GM12873 (cell line): ENCODE measurements around the gene FAM228A.

Experiments used
- TF ChIP-seq, protein P1 (sequence below): IDR thresholded peaks from 2 replicates; pipeline ENCODE4 v1.5.1; 2012; ENCODE audit warnings: low read depth, mild to moderate bottlenecking, moderate library complexity, low read length, control low read depth; ENCODE audit not compliant: insufficient read depth; ENCODE audit errors: missing control alignments

The FAM228A gene

DNA sequence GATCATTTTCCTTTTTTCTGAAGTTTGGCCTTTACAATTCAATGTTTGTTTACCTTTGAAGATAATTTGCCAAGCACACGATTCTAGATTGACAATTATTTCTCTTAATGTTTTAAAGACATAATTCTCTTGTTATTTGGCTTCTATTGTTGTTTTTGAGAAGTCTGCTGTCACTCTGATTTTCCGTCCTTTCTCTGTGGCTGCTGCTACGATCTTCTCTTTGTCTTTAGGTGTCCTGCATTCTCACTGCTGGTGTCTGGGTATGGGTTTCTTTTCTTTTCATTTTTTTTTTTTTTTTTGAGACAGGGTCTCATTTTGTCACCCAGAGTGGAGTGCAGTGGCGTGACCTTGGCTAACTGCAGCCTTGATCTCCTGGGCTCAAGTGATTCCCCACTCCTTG lies 15.1 kb upstream of the FAM228A start:
- TF ChIP-seq, protein P1, sequence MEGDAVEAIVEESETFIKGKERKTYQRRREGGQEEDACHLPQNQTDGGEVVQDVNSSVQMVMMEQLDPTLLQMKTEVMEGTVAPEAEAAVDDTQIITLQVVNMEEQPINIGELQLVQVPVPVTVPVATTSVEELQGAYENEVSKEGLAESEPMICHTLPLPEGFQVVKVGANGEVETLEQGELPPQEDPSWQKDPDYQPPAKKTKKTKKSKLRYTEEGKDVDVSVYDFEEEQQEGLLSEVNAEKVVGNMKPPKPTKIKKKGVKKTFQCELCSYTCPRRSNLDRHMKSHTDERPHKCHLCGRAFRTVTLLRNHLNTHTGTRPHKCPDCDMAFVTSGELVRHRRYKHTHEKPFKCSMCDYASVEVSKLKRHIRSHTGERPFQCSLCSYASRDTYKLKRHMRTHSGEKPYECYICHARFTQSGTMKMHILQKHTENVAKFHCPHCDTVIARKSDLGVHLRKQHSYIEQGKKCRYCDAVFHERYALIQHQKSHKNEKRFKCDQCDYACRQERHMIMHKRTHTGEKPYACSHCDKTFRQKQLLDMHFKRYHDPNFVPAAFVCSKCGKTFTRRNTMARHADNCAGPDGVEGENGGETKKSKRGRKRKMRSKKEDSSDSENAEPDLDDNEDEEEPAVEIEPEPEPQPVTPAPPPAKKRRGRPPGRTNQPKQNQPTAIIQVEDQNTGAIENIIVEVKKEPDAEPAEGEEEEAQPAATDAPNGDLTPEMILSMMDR, result no peak

DNA sequence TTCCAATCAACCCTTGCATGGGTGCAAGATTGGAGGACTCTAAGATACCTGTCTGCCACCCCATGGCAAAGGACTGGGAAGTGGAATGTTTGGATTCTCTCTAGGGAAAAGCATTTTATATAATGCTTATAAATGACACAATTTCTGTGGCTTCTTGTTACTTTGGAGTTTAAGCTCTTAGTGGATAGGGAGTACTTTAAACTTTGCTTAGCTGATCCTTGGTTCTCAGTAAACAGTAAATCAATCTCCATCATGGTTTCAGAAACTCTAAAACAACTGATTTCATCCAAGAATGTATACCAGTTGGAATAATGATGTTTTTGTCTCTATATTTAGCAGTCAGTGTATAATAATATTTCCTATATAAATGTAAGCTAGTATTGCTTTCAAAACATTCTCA lies 14.1 kb upstream of the FAM228A start:
- TF ChIP-seq, protein P1, result no peak

DNA sequence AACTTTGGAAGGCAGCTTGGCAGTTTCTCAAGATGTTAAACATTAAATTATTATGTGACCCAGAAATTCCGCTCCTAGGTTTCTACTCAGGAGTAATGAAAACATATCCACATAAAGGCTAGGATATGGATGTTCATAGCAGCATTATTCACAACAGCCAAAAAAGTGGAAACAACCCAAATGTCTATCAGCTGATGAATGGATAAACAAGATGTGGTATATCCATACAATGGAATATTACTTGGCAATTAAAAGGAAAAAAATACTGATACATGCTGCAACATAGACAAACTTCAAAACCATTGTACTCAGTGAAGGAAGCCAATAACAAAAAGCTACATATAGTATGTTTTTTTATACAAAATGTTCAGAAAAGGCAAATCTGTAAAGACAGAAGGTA lies 12.4 kb upstream of the FAM228A start:
- TF ChIP-seq, protein P1, result no peak

DNA sequence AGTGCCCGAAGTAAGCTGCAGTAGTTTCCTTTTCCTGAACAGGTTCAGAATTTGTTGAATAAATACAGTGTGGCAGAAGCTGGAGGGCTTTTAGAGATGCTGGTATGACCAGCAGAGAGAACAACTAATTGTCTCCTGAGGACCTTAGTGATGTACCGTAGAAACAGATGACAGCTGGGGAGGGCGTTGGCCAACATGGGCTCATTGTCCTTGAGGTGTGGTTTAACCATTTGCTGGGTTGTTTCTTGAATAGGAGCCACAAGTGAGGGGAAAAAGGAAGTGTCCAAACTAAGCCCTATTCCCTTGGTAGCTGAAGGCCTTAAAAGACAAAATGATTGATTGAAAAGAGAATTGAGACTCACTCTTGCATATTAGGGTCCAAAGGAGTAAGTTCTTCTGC lies 11.7 kb upstream of the FAM228A start:
- TF ChIP-seq, protein P1, result no peak

DNA sequence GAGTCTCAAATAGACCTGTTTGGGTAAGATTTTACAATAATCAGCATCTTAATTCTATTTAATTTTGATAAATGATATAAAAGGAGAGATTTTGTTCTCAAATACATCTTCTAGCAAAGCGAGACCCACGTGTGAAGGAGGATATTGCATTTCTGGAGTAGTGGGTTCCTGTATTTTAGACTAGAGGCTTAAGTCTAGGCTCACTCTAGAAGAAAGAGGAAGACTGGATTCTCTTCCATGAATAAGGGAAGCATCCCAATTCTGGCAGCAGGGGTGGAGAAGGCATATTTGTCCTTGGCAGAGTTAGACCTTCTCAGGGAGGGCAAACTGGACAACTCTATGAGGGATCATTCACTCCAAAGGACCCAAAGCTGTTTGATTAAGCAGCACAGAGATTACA lies 11.3 kb upstream of the FAM228A start:
- TF ChIP-seq, protein P1, result no peak

DNA sequence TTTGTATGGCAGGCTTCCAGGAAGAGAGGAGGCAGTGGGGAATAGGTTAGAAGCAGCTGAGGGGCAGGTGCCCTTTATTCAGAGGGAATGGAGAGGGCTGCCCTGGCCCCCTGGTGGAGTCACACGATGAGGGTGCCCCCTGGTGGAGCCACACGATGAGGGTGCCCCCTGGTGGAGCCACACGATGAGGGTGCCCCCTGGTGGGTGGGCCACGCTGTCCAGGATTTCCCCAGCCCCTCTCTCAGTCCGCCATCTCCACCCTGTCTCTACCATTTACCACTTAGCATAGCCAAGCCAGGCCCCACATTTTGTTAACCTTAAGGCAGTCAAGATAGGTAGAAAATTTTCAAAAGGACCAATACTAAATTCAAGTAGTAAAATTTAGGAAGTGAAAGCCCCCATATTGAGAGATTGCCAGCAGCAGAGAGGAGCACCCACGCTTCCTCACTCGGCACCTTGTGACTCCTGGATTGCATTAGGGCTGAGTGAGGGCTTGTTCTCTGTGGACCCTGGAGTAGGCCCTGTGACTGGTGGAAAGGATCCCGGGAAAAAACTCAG lies 10.4 kb upstream of the FAM228A start:
- TF ChIP-seq, protein P1, result peak; percentile 87

DNA sequence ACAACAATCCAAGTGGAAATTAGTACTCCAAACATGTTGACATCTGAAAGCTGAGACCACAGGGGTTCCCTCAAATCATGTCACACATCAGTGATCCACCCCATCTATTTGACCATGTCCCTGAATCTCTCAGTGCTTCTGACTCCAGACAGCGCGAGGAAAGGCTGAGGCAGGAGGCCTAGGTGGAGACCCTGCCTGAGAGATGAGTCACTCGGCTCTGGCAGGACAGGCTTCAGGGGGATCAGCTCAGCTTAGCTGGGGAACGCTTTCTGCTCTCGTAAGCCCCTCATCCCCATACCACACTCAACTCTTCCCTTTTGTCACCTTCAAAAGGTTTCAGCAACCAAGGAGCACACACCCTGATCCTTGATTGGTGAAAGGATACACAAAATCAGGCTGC lies 5.8 kb upstream of the FAM228A start:
- TF ChIP-seq, protein P1, result no peak
